Epithelial cell of proximal tubule (primary cell): ENCODE measurements around the gene BLTP3A. TPM values are rescaled to one million over a fixed set of nuclear protein-coding genes. Genes with fewer than 3 reads are reported as not detected.
"Not testable (repeated sequence)": the region's sequence is repeated elsewhere in the genome, so short reads cannot be mapped to it uniquely, and the experiment has no call there.

Source experiments
- DNase-seq: peaks from one replicate; pipeline ENCODE4 v3.0.0-alpha.2; 2011; ENCODE audit warnings: low read depth
- H3K4me3 ChIP-seq: 2 replicates; pipeline ENCODE4 v1.5.1; 2011; ENCODE audit warnings: low read depth, mild to moderate bottlenecking, low read length
- CTCF ChIP-seq: conservative IDR thresholded peaks from 2 replicates; pipeline ENCODE4 v1.5.1; 2012; ENCODE audit warnings: low read depth, mild to moderate bottlenecking, low read length
- total RNA-seq: library from RNA; depleted of rRNA; stranded (reverse); fragments of >200 nt; gene quantifications from 2 replicates; pipeline ENCODE4 v1.2.3, GENCODE V29; 2015

The BLTP3A gene
- total RNA-seq, 1 donor from 2014 or later: 6.5 TPM

DNA sequence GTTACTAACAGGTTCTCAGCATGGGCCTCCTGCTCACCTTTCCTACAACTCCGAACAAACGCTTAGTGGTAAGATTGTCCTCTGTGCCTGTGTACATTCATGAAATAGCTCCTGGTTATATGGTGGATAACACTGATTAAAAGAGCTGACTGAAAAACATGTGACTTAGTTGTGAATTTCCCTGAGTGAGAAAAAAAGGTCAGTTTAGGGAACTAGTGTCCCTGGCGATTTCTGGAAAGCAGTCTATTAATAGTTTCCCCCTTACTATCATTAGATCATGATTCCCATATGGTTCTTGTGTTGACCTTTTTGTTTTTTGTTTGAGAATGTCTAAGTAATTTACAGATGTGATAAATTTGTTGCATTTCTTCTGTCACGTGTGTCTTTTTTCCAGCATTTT is 18.9 kb upstream of the BLTP3A start:
- DNase-seq: no peak
- TF ChIP-seq CTCF: no peak
- no peak overlapping the region for H3K4me3 ChIP-seq

- H3K4me3 ChIP-seq: no peak overlapping the region
- no peak for TF ChIP-seq CTCF
- no peak for DNase-seq
Observed at GRCh38 chr6:34773916-34774315, 18.0 kb upstream of the BLTP3A start.

DNA sequence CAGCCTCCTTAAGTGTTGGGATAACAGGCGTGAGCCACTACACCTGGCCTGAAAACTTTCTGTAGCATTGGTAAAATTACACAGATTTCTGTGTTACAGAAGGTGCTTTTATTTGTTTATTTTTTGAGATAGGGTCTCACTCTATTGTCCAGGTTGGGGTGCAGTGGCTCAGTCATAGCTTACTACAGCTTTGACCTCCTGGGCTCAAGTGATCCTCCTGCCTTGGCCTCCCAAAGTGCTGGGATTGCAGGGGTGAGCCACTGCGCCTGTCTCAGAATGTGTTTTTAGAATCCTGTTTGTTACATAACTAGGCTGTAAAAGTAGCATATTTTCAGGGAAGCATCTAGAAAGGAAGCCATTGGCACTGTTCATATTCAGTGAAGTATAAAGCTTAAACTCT is 16.9 kb upstream of the BLTP3A start:
- TF ChIP-seq CTCF: no peak
- DNase-seq: no peak
- H3K4me3 ChIP-seq: no peak overlapping the region

- DNase-seq: not testable (repeated sequence)
Observed at GRCh38 chr6:34785375-34785774, 6.5 kb upstream of the BLTP3A start.

GRCh38 chr6:34787152-34787551 is 4.7 kb upstream of the BLTP3A start:
- H3K4me3 ChIP-seq, DNase-seq: not testable (repeated sequence)

More at GRCh38 chr6:34785375-34785774, 6.5 kb upstream of the BLTP3A start:
- H3K4me3 ChIP-seq: not testable (repeated sequence)

- DNase-seq: no peak
- H3K4me3 ChIP-seq: no peak overlapping the region
- TF ChIP-seq CTCF: no peak
Observed at GRCh38 chr6:34788111-34788510, 3.8 kb upstream of the BLTP3A start.

DNA sequence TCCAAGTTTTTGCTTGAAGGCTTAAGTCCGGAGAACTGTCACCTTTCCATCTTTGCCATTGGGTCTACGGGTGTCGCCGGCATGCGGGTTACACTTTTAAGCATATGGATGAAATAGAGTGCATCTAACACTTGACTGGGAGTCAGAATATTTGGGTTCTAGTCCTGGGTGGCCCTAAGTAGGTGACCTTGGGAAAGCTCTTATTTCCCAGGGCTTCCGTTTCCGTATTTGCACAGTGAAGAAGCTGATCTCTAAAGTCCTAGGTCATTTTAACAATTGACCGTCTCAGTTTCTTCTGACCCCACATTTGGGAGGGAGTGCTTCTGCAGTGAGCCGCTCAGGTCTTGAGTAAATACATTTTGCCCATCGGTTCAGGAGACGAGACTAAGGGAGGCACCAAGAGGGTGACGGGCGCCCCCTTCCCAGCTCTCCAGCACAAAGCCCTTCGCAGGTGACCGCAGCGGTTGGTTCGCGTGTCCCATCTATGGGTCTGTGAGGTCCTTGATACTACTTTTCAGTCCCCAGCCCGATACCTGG is 651 bp upstream of the BLTP3A start:
- TF ChIP-seq CTCF: peak; percentile 33
- no peak for DNase-seq

GRCh38 chr6:34792605-34793500 is 970 bp downstream of the BLTP3A start:
- TF ChIP-seq CTCF: no peak
- peak; percentile 43 for DNase-seq
- H3K4me3 ChIP-seq: peak overlapping the region; percentile 80

More for the DNA sequence above, 651 bp upstream of the BLTP3A start:
- H3K4me3 ChIP-seq: peak overlapping the region; percentile 80
